HG03558 (cell line): Measurements from ENCODE around the gene MATN4.
"Not testable (repeated sequence)": the region's sequence is repeated elsewhere in the genome, so short reads cannot be mapped to it uniquely, and the experiment has no call there.

ENCODE experiments used
- ATAC-seq: cut with Tn5 transposase; IDR thresholded peaks from one replicate; pipeline ENCODE4 v1.9.1; 2021; ENCODE audit warnings: moderate number of reproducible peaks; ENCODE audit not compliant: unreplicated experiment; ENCODE audit errors: extremely low read depth

Gene MATN4

GRCh38 chr20:45308117-45308778 is at the start of gene MATN4:
Gene MATN4 (minus strand): TSS chr20:45308299. CDS start chr20:45305582, 2,717 bp downstream.
- ATAC-seq: no peak

DNA sequence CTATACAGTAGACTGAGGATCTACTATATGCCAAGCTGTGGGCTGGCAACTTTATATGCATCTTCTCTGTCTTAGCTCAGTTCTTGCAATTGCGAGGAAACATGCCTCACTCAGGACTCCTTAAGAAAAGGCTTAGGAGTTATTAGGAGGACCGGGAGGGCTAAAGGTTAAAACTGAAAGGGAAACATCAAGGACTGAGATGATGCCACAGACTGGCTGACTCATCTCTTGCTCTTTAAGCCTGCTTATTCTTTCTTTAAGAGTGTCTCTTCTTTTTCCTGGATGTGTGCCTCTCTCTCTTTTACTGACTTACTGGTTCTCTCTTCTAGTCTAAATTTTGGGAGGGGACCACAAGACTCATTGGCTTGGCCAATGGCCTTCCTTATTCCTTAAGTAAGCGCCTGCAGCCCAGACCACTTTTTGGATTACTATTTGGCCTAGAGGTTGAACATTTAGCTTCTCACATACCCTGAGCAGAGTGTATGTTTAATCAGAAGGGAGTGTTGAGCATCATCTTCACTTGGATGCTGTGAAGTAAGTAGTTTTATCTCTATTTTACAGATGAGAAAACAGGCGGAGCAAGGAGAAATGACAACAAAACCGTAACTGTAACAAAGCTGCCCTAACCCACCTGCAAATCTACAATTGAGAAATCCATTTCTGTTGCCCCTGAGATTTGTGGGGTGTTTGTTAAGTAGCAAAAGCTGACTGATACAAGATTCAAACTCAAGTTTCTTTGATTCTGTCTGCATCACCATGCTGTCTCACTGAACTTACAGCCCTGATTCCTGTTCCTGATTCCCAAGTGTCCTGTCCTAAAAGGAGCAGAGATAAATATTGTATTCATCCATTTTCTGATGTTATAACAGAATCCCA is 47.3 kb upstream of the MATN4 start:
- ATAC-seq: no peak

DNA sequence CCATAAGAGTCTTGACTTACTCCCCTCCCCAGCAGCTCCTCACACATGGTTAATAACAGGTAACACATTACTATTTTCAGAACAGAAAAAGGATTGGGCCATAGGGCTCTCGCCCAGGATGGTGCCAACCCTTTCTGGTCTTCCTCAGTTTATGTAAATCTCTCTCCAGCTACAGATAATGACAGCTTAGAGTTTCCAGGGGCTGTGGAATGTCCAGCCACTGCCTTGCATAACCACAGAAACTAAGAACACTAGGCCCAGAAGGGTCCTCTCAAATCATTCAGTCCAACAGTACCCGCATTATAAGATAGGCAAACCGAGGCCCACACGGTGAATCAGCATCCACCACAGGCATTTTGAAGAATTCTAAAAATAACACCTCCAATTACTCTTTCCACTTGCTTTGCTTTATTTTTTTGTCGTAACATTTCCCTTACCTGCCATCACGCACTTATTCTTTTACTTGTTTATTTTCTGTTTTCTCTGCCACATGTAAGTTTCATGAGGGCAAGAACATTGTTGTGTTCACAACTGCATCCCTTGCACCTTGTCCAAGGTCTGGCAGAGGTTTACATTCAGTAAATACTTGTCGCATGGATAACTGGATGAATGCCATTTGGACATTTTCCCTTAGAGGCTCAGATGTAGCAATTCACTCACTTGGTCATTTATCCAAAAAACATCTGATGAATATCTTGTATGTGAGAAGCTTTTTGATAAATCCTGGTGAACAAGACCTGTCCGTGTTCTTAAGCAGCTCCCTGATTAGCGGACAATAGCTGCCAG is 46.5 kb upstream of the MATN4 start:
- ATAC-seq: no peak

- ATAC-seq: no peak
Observed at GRCh38 chr20:45353746-45354145, 45.6 kb upstream of the MATN4 start.

- ATAC-seq: no peak
Observed at GRCh38 chr20:45352729-45353128, 44.6 kb upstream of the MATN4 start.

- not testable (repeated sequence) for ATAC-seq
Observed at GRCh38 chr20:45350795-45351194, 42.7 kb upstream of the MATN4 start.

- ATAC-seq: no peak
Observed at GRCh38 chr20:45350217-45350616, 42.1 kb upstream of the MATN4 start.

DNA sequence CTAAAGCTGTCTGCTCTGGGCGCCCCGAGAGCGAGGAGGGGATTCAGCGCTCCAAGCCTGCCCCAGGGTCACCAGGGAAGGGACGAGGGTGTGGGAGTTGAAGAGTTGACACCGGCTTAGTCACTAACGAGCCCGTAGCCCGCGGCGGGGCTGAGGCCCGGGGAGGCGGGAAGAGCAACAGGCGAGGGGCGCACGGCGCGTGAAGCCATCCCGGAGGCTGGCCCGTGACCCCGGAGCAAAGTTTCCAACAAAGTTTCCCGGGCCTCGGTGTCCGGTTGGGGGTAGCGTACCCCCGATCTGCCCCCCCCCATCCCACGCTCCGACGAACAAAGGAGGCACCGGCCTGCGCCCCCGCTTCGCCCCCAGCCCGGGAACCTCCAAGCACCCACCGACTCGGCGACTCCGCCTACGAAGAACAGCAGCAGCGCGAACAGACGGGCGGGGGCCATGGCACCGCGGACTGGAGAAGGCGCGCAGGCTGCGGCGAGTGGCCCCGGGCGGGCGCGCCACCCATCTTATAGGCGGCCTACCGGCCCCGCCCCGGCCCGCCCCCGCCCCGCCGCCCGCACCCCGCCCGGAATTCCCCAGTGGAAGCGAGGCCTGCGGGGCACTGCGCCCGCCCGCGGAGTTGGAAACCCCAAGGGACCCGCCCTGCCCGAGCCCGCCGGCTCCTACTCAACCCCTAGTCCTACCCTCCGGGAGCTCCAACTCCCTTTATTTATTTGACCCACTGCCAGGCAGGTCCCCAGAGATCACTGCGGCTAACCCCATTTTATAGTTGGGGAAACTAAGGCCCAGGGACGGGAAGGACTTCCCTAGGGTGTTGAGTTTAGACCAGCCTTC is 40.1 kb upstream of the MATN4 start, which contains the start of gene SDC4:
SDC4 (minus strand) TSS at position 489 of the 843 bp plus-strand sequence; CDS start at position 449, 40 bp downstream.
- no peak for ATAC-seq

- no peak for ATAC-seq
Observed at GRCh38 chr20:45347297-45347935, 39.3 kb upstream of the MATN4 start.

DNA sequence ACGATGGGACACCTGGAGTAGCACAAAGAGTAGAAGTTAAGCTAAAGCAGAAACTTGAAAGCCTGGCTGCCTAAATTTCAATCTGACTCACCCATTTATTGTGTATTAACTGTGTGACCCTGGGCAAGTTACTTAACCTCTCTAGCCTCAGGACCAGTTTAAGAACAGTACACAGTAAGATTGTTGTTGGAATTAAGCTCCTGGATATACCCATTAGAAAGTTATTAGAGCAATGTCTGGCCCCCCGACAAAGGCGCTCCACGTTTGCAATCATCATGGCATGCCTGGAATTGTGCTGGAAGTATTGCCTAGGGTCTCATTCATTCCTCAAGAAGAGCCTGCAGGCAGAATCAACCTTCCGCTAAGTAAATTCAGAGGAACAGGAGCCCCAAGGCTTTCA is 38.8 kb upstream of the MATN4 start:
- ATAC-seq: no peak

GRCh38 chr20:45346291-45346718 is 38.2 kb upstream of the MATN4 start:
- ATAC-seq: no peak

DNA sequence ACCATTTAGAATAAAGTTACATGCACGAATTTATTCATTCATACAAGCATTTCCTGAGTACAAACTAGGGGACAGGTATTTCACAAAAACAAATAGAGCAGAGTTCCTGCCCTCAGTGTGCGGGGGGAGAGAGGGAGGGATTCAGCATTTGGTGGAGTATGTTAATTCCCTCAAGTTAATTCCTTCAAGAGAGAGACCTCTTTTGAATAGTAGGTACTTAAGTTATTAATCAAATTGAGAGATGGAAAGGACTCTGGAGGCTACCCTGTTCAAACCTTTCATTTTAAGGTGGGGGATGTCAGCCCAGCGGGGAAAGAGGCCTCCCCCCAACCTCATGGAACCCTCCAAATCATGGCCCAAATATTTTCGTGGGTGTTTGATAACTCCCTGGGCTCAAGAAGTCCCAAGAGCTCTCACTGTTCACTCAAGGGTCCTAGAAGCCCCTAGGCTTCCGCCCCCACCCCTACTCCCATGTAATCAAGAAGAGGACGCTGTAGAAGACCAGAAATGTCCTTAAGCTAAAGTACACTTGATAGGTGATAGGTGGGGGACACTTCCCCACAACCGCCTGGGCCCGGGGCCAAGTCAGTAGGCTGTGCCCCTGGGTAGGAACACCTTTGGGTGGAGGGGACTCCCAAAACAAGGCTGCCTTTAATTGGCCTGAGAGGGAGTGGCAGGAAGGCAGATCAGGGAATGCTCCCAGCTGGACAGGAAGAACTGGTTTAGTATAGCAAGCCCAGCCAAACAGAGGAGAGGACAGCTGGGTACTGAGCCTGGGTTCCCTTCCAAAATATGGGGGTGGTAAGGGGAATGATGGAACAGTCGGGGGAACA is 37.2 kb upstream of the MATN4 start:
- ATAC-seq: no peak

DNA sequence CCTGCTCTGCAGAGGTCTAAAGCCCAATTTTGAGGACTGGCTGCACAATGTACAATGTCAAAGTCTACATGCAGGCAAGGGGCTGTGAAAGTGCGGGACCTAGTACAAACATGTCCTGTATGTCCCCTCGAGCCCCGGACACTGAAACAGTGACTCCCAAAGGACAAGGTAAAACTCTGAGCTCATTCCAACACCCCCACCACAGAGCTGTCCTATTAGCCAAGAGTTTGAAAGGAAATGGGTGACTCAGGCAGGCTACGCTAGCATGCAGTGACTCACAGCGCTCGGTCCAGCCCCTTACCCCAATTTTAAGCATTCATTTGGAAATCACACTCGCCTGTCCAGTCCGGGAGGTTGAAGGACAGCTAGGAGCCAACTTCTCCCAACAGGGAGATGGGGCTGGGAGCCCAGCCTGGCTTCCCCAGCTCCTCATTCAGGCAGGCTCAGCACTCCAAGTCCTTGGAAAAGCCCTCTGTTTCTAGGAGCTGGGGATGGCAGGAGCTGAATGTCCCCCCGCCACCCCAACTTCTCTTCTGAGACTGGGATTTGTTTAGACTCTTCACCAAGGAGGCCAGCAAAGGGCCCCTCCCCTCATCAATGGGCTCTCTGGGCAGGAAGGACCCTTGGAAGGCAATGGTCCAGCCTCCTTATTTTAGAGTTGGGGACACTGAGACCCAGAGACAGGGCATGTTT is 36.2 kb upstream of the MATN4 start:
- no peak for ATAC-seq

- no peak for ATAC-seq
Observed at GRCh38 chr20:45343532-45344167, 35.6 kb upstream of the MATN4 start.

DNA sequence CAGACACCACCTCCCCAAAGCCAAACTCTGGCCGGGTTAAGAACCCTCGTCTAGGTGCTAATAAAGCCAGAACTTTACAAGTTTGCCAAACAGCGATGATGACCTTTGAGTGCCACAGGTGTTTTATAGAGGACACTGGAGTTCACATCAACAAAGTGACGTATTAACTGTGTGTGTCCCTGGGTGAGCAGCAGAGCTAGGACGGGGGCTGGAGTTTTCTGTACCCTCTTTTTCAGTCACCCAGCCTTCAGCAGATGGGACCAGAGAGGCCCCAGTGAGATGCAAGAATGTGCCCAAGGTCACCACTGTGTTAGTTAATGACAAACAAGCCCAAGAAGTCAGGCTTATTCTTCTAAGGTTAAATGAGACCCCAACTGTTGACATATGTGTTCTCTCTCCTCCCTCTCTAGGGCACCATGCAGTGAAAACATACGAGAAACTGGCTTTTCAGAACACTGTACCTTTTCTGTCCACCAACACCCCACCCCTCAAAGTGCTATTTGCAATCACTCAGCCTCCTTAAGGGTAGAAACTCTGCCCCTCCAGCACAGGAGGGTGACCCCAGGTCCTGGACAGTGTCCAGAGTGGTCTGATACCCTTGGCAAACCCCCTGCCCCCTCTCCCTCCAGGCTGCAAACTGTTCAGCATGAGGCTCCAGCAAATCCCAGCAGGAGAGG is 34.9 kb upstream of the MATN4 start:
- no peak for ATAC-seq

- ATAC-seq: no peak
Observed at GRCh38 chr20:45341939-45342854, 34.1 kb upstream of the MATN4 start.
